ENCODE results near the gene LRCH4.

LRCH4 gene, protein sequence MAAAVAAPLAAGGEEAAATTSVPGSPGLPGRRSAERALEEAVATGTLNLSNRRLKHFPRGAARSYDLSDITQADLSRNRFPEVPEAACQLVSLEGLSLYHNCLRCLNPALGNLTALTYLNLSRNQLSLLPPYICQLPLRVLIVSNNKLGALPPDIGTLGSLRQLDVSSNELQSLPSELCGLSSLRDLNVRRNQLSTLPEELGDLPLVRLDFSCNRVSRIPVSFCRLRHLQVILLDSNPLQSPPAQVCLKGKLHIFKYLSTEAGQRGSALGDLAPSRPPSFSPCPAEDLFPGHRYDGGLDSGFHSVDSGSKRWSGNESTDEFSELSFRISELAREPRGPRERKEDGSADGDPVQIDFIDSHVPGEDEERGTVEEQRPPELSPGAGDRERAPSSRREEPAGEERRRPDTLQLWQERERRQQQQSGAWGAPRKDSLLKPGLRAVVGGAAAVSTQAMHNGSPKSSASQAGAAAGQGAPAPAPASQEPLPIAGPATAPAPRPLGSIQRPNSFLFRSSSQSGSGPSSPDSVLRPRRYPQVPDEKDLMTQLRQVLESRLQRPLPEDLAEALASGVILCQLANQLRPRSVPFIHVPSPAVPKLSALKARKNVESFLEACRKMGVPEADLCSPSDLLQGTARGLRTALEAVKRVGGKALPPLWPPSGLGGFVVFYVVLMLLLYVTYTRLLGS

DNA sequence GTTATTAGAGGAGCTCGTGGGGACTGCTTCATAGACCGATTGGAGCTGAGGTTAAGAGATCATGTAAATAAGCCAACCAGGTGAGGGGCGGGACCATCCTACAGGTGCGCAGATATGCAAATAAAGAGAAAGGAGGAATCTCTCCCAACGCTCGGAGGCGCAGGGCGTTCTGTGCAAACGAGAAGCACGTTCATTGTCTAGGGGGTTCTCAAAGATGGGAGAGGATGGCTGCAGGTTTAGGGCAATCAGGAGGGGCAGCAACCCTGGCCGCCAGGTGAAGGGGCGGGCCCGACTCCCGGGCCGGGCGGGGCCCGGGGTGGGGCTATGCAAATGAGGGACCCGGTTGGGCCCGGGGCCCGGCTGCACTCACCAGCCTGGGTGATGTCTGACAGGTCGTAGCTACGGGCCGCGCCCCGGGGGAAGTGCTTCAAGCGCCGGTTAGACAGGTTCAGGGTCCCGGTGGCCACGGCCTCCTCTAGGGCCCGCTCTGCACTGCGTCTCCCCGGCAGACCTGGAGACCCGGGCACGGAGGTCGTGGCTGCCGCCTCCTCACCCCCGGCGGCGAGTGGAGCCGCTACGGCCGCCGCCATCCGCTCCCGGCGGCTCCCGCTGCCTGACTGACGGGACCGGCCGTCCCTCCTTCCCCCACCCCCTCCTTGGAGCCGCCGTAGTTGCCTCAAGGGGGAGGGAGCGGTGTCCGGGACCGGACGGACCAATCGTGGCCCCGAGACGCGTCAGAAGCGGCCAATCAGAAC lies at the start of gene LRCH4:
TSS of gene LRCH4 (minus strand) at position 619 of the 755 bp plus-strand sequence. CDS start at position 590, 29 bp downstream.
- ATAC-seq (peak; percentile 5), DNase-seq (peak; percentile 67)
- H3K27me3 Mint-ChIP-seq, result peaks cover 3% of the 10 kb centered on the region
- H3K9me3 Mint-ChIP-seq, result no peaks in the 10 kb centered on the region
- peak within 1 kb of the TSS; percentile 90 for H3K27ac Mint-ChIP-seq
- peak within 1 kb of the TSS; percentile 98 for H3K4me3 Mint-ChIP-seq
- peaks cover 3% of the 10 kb centered on the region for H3K36me3 Mint-ChIP-seq (ENCODE audit: low read depth)
- peaks cover 40% of the 10 kb centered on the region for H3K4me1 Mint-ChIP-seq

DNA sequence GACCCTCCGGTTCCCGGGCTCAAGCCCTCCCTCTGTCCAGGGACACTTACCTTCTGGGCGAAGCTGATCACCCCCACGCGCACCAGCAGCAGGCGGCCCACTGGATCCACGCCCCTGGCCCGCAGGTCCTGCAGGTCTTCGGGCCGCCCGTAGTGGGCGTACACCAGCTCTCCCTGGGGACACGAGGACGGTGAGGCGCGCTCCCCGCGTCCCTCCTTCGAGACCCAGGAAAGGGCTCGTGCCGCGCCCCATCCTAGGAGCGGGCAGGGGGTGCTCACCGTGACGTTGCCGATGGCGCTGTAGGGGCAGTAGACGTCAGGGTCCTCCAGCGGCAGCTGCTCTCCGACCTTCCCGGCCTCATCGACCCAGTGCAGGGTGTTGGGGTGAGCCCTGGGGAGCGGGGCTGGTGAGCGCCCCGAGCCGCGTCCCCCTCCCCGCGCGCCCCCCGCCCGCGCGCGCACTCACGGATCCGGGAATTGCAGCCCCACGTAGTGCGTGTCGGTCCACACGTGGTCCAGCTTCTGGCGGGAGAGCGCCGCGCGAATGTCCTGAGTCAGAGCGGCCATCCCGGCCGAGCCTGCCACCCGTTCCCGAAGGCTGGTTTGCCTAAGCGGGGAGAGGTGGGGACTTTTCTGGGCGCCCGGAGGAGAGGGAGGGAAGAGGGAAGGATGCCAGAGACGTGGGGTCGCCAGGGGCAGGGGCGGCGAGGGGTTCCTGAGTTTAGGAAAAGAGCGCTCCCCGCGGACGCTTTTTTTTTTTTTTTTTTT lies 47.2 kb upstream of the LRCH4 start:
- Mint-ChIP-seq H3K27me3 (peaks cover 2% of the 10 kb centered on the region), H3K36me3 (ENCODE audit: low read depth) (peaks cover 4% of the 10 kb centered on the region), H3K27ac (peak overlapping the region; percentile 91), H3K4me3 (peak overlapping the region; percentile 82), H3K4me1 (peaks cover 21% of the 10 kb centered on the region), H3K9me3 (no peaks in the 10 kb centered on the region)
- ATAC-seq, result peak; percentile 71
- peak; percentile 69 for DNase-seq

DNA sequence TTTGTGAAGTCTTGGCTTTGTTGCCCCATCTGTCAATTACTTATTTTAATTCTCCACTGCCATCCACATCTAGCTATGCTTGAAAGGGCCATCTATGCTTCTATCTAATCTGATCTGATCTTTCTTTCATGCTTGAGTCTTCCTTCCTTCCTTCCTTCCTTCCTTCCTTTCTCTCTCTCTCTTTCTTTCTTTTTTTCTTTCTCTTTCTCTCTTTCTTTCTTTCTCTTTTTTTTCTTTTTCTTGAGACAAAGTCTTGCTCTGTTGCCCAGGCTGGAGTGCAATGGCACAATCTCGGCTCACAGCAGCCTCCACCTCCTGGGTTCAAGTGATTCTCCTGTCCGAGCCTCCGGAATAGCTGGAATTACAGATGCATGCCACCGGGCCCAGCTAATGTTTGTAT lies 44.1 kb upstream of the LRCH4 start:
- peaks cover 2% of the 10 kb centered on the region for H3K27me3 Mint-ChIP-seq
- no peak overlapping the region for H3K4me3 Mint-ChIP-seq
- H3K36me3 Mint-ChIP-seq (ENCODE audit: low read depth), result peaks cover 4% of the 10 kb centered on the region
- H3K27ac Mint-ChIP-seq, result no peak overlapping the region
- ATAC-seq (no peak), DNase-seq (no peak)
- peaks cover 33% of the 10 kb centered on the region for H3K4me1 Mint-ChIP-seq
- no peaks in the 10 kb centered on the region for H3K9me3 Mint-ChIP-seq

DNA sequence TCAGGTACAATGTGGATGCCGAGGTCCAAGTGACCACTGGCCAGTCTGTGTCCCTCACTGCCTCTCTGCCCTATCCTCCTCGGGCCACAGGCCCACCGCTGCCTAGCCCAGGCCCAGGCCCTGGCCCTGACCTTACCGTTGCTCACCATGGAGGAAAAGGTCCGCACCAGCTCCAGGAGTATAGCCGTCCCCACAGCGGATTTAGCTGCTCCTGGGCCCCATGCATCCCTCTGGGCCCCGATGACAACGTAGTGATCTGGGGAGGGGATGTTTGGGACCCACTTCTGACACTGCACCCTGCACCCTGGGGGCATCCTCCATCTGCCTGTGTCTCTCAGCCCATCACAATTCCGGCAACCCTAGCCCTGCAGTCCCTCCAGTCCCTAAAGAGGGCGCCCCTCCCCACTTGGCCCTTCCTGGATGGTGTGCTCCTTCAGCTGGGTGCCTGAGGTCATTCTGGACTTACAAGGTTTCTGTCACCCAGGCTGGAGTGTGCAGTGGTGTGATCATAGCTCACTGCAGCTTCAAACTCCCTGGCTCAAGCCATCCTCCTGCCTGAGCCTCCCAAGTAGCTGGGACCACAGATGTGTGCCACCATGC lies 43.3 kb upstream of the LRCH4 start:
- Mint-ChIP-seq H3K9me3 (no peaks in the 10 kb centered on the region), H3K27ac (no peak overlapping the region), H3K4me3 (no peak overlapping the region), H3K4me1 (peaks cover 32% of the 10 kb centered on the region), H3K36me3 (ENCODE audit: low read depth) (peaks cover 4% of the 10 kb centered on the region), H3K27me3 (peaks cover 2% of the 10 kb centered on the region)
- DNase-seq (peak; percentile 45), ATAC-seq (no peak)

DNA sequence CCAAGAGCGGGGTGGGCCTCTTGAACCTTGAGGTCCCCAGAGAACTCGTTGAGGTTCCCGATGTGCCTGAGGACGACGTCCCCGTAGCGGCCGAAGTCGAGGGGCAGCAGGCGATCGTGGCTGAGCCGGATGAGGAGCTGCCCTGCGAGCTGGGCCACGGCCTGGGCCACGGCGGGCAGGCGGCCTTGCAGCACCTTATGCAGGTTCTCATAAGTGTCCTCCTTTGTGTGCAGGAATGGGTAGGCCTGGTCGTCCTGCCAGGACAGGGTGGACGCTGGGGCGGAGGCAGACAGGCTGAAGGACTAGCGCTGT lies 41.3 kb upstream of the LRCH4 start:
- peak overlapping the region; percentile 79 for H3K4me3 Mint-ChIP-seq
- no peak for DNase-seq
- peaks cover 3% of the 10 kb centered on the region for H3K36me3 Mint-ChIP-seq (ENCODE audit: low read depth)
- H3K4me1 Mint-ChIP-seq, result peaks cover 17% of the 10 kb centered on the region
- no peak for ATAC-seq
- H3K9me3 Mint-ChIP-seq, result no peaks in the 10 kb centered on the region
- H3K27me3 Mint-ChIP-seq, result peaks cover under 1% of the 10 kb centered on the region
- peak overlapping the region; percentile 81 for H3K27ac Mint-ChIP-seq

DNA sequence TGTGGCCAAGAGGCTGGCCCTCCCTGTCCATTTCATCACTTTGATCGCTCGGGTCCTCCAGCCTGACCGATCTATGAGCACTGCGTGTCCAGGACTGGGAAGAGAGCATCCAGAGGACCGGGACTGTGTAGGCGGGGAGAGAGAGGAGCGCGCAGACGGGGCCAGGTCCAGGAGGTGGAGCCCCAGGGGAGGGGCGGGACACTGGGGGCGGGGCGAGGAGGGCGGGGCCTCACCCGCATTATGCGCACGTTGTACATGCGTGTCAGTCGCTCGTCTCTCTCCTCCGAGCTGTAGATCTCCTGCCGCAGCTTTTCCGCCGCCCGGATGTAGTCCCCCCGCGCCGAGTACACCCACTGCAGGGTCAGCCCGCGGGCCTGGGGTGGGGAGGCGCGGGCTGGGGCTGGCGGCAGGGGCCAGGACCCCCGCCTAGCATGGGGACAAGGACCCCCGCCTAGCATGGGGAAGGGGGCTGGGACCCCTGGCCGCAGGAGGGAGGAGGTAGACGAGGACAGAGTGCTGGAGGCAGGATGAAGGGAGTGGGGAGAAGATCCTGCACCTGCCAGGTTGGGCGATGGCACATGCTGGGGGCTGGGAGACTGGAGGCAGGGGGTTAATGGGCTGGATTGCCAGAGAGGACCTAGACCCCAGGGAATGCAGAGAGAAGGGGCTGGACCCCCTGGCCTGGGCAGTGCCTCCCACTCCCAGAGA lies 40.8 kb upstream of the LRCH4 start:
- DNase-seq (peak; percentile 88), ATAC-seq (peak; percentile 96)
- H3K27ac Mint-ChIP-seq, result peak overlapping the region; percentile 81
- H3K4me3 Mint-ChIP-seq, result peak overlapping the region; percentile 79
- no peaks in the 10 kb centered on the region for H3K27me3 Mint-ChIP-seq
- no peaks in the 10 kb centered on the region for H3K9me3 Mint-ChIP-seq
- H3K4me1 Mint-ChIP-seq, result peaks cover 15% of the 10 kb centered on the region
- H3K36me3 Mint-ChIP-seq (ENCODE audit: low read depth), result peaks cover 3% of the 10 kb centered on the region

DNA sequence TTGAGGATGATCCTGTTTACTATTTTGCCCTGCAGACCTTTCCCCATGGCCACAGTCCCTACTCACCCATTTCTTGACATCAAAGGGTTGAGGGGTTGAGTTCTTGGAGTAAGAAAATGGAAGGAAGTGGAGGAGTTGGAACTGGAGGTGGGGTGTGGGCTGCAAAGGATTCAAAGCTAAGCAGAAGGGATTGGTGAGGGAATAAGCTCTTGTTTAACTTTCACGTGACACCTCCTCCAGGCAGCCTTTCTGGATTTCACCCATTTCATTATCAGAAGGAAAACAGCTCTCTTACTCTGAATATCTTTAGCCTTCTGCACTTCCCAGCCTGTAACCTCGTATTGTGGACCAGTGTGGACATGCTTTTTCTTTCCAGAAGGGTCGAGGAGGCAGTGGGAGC lies 40.1 kb upstream of the LRCH4 start:
- peaks cover 3% of the 10 kb centered on the region for H3K36me3 Mint-ChIP-seq (ENCODE audit: low read depth)
- DNase-seq, result no peak
- no peak for ATAC-seq
- no peaks in the 10 kb centered on the region for H3K9me3 Mint-ChIP-seq
- peaks cover 15% of the 10 kb centered on the region for H3K4me1 Mint-ChIP-seq
- no peak overlapping the region for H3K27ac Mint-ChIP-seq
- no peaks in the 10 kb centered on the region for H3K27me3 Mint-ChIP-seq
- peak overlapping the region; percentile 79 for H3K4me3 Mint-ChIP-seq

DNA sequence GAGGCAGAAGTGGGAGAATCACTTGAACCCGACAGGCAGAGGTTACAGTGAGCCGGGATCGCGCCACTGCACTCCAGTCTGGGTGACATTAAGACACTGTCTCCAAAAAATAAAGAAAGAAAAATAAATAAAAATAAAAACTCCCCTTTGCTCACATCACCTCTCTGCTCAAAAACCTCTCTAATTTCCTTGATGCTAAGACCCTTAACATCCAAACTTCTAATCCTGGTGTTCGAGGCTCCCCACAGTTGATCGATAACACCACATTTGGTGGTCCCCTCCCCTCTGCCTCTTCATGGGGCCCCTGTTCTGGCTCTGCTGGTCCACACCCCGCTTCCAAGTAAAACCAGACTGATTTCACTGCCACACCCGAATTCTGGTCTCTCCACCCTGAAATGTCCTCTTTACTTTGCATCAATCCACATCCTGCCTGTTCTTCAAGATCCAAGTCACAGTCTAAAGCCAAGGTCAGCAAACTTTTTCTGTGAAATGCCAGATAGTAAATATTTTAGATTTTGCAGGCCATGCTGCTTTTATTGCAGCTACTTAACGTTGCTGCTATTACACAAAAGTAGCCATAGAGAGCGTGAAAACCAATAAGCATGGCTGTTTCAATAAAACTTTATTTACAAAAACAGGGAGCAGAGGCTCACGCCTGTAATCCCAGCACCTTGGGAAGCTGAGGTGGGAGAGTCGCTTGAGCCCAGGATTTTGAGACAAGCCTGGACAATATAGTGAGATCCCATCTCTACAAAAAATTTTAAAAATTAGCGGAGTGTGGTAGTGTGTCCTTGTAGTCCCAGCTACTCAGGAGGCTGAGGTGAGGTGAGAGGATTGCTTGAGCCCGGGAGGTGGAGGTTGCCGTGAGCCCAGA lies 38.3 kb upstream of the LRCH4 start:
- ATAC-seq, result no peak
- no peak overlapping the region for H3K4me3 Mint-ChIP-seq
- no peaks in the 10 kb centered on the region for H3K9me3 Mint-ChIP-seq
- H3K36me3 Mint-ChIP-seq (ENCODE audit: low read depth), result no peaks in the 10 kb centered on the region
- H3K4me1 Mint-ChIP-seq, result peaks cover 15% of the 10 kb centered on the region
- no peak overlapping the region for H3K27ac Mint-ChIP-seq
- no peaks in the 10 kb centered on the region for H3K27me3 Mint-ChIP-seq
- no peak for DNase-seq

DNA sequence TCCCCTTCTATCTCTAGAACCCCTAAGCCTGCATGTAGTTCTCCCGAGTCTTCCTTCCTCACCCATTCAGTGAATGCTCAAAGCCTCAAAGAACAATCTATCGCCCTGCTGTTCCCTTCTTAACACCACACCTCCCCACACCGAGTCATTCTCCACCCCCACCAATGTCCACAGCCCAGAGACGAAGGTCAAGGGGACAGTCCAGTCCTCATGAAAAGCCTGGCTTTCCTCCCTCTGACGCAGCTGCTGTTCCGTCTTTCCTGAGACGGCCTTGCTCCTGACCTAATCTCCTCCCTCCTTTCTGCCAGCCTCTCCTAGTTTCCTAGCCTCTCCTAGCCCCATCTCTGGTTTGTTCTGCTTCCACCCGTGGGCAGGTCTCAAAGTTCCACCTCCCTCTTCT lies 35.6 kb upstream of the LRCH4 start:
- Mint-ChIP-seq H3K4me3 (no peak overlapping the region), H3K27ac (peak overlapping the region; percentile 46), H3K4me1 (peaks cover 8% of the 10 kb centered on the region), H3K27me3 (no peaks in the 10 kb centered on the region), H3K36me3 (ENCODE audit: low read depth) (no peaks in the 10 kb centered on the region), H3K9me3 (no peaks in the 10 kb centered on the region)
- no peak for ATAC-seq
- DNase-seq, result no peak

DNA sequence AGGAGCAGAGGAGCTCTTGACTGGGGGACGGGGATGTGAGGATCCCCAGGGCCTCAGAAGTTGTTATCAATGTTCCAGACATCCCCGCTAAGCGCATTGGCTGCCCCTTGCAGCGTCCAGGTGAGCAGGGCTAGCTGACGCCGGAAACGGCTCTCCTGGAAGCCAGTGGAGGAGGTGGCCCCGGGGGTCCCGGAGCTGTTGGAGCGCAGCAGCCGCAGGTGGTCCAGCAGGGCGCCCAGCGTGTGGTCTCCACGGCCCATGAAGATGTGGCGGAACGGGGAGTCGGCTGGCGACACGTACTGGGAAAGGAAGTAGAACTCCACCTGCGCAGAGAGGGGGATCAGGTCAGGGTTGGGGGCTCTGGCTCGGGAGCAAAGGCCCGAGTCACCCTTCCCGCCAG lies 34.9 kb upstream of the LRCH4 start:
- Mint-ChIP-seq H3K9me3 (no peaks in the 10 kb centered on the region), H3K4me3 (no peak overlapping the region)

DNA sequence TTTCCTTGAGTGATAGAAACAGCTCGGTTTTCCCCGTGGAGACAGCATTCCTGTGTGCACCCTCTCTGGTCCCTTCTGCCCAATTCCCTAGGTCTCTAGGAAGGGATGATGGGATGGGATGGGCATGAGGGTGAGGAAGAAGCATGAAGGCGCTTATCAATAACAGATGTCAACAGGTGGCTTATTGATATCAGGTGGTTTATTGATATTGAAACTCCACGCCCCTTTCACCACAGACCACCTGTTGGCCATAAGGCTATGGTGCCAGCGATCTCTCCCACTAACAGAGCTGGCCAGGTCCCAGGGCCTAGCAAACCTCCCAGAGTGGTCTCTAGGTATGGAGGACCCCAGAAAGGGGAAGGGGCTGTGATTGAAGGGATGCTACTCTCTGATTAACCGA lies 34.3 kb upstream of the LRCH4 start:
- DNase-seq (no peak), ATAC-seq (no peak)
- no peak overlapping the region for H3K27ac Mint-ChIP-seq
- no peaks in the 10 kb centered on the region for H3K9me3 Mint-ChIP-seq
- no peaks in the 10 kb centered on the region for H3K27me3 Mint-ChIP-seq
- H3K36me3 Mint-ChIP-seq (ENCODE audit: low read depth), result no peaks in the 10 kb centered on the region
- H3K4me3 Mint-ChIP-seq, result no peak overlapping the region
- no peaks in the 10 kb centered on the region for H3K4me1 Mint-ChIP-seq

More for the DNA sequence above, 34.9 kb upstream of the LRCH4 start:
- no peaks in the 10 kb centered on the region for H3K36me3 Mint-ChIP-seq (ENCODE audit: low read depth)
- DNase-seq (no peak), ATAC-seq (no peak)
- H3K27me3 Mint-ChIP-seq, result no peaks in the 10 kb centered on the region
- H3K27ac Mint-ChIP-seq, result no peak overlapping the region
- H3K4me1 Mint-ChIP-seq, result peaks cover 2% of the 10 kb centered on the region

DNA sequence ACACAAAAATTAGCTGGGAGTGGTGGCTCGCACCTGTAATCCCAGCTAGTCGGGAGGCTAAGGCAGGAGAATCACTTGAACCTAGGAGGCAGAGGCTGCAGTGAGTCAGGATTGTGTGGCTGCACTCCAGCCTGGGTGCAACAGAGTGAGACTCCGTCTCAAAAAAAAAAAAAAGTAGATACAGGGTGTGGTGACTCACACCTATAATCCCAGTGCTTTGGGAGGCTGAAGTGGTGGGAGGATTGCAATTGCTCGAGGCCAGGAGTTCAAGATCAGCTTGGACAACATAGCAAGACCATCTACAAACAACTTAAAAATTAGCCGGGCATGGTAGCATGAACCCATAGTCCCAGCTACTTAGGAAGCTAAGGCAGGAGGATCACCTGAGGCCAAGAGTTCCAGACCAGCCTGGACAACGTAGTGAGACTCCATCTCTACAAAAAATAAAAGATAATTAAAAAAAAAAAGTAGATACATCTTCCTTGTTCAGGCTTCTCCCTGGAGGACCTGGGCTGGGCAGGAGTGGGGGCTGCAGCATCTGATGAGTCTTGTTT lies 28.5 kb upstream of the LRCH4 start:
- Mint-ChIP-seq H3K36me3 (ENCODE audit: low read depth) (no peaks in the 10 kb centered on the region), H3K27me3 (peaks cover 3% of the 10 kb centered on the region), H3K9me3 (no peaks in the 10 kb centered on the region), H3K4me1 (peaks cover 23% of the 10 kb centered on the region), H3K4me3 (no peak overlapping the region), H3K27ac (no peak overlapping the region)
- no peak for ATAC-seq
- DNase-seq, result no peak

Data from activated naive CD8-positive, alpha-beta T cell treated with anti-CD3 and anti-CD28 coated beads, Interleukin-2, amount 50 U/mL, for 24 hours (primary cell).